HCT116 (cell line): ENCODE measurements around the gene BATF3.

Source experiments
- ATF3 ChIP-seq: IDR thresholded peaks from 2 replicates; pipeline ENCODE4 v1.6.1; 2012
- ELF1 ChIP-seq: IDR thresholded peaks from 2 replicates; pipeline ENCODE4 v1.6.1; 2012; ENCODE audit warnings: low read depth, borderline replicate concordance
- POLR2A ChIP-seq: IDR thresholded peaks from 2 replicates; pipeline ENCODE4 v1.7.0; 2011; ENCODE audit warnings: borderline replicate concordance; ENCODE audit not compliant: insufficient read depth, insufficient read length; ENCODE audit errors: extremely low read depth
- POLR2AphosphoS5 ChIP-seq: IDR thresholded peaks from 2 replicates; pipeline ENCODE4 v1.6.1; 2011; ENCODE audit warnings: mild to moderate bottlenecking, low read depth, low read length, moderate library complexity
- RAD21 ChIP-seq: IDR thresholded peaks from 2 replicates; pipeline ENCODE4 v1.6.1; 2012; ENCODE audit warnings: low read depth, mild to moderate bottlenecking
- REST ChIP-seq: IDR thresholded peaks from 2 replicates; pipeline ENCODE4 v1.6.1; 2012; ENCODE audit warnings: low read depth
- TF ChIP-seq, protein P1 (sequence below), 3 experiments: fragments of 200-600 bp in 1 of 3; sonication (generic) in 1 of 3; IDR thresholded peaks in 2 of 3; conservative IDR thresholded peaks in 1 of 3; 2 replicates each; pipeline ENCODE4 v1.5.1; 2012 to 2017; ENCODE audit warnings: low read depth in 2 of 3, low read length in 2 of 3, antibody characterized with exemption in 1 of 3, borderline replicate concordance in 1 of 3, control low read depth in 1 of 3, mild to moderate bottlenecking in 1 of 3, mixed read lengths in 1 of 3, mixed run types in 1 of 3, moderate library complexity in 1 of 3; ENCODE audit not compliant: insufficient read depth in 1 of 3

DNA sequence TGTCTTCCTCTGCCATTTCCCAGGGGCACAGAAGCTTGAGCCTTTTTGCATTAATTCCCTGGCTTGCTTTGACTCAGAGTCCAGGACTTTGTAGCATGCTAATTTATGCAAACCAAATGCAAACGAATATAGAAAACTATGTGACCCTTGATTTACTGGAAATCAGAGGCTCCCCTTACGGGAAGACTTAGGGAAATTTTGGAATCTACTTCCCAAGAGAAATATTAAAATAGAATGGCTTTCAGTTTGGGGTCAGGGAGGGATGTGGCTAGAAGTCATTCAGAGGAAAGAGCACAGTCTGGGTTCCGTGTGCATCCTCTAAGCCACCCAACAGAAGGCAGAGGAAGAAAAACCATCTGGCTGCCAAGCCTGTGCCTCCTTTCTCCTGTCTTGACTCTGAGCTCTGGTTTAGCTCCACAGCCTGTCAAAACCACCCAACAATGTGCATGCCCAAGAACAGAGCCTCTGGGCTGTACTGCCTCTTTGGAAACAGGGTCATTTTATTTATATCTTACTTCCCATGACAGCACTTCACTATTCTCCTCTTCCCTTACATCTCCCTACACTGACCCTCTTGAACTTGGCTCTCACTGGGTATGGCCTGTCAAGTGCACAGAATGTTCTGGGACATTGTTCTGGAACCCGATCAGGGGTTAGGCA lies 61.0 kb downstream of the BATF3 start:
- TF ChIP-seq REST (no peak), ATF3 (no peak), POLR2AphosphoS5 (no peak), POLR2A (no peak), RAD21 (no peak), ELF1 (no peak)
- TF ChIP-seq, protein P1, sequence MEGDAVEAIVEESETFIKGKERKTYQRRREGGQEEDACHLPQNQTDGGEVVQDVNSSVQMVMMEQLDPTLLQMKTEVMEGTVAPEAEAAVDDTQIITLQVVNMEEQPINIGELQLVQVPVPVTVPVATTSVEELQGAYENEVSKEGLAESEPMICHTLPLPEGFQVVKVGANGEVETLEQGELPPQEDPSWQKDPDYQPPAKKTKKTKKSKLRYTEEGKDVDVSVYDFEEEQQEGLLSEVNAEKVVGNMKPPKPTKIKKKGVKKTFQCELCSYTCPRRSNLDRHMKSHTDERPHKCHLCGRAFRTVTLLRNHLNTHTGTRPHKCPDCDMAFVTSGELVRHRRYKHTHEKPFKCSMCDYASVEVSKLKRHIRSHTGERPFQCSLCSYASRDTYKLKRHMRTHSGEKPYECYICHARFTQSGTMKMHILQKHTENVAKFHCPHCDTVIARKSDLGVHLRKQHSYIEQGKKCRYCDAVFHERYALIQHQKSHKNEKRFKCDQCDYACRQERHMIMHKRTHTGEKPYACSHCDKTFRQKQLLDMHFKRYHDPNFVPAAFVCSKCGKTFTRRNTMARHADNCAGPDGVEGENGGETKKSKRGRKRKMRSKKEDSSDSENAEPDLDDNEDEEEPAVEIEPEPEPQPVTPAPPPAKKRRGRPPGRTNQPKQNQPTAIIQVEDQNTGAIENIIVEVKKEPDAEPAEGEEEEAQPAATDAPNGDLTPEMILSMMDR (IDR thresholded peaks at IDR 0.05 in 2 of 3, conservative IDR thresholded peaks at IDR 0.05 in 1 of 3; ENCODE audit: borderline replicate concordance in 1 of 3, insufficient read depth in 1 of 3, low read depth in 2 of 3, low read length in 2 of 3), result no peak
